Fibroblast of mammary gland (primary cell): ENCODE results near the gene RXRG.

Experiments used
- DNase-seq: peaks from one replicate; pipeline ENCODE4 v3.0.0-alpha.2; 2010; ENCODE audit warnings: low read depth
- H3K4me3 ChIP-seq: 2 replicates; pipeline ENCODE4 v1.5.1; 2011; ENCODE audit warnings: low read depth, mild to moderate bottlenecking, low read length, moderate library complexity; ENCODE audit not compliant: control insufficient read depth
- CTCF ChIP-seq: conservative IDR thresholded peaks from 2 replicates; pipeline ENCODE4 v1.5.1; 2011; ENCODE audit warnings: low read depth, low read length, inconsistent platforms; ENCODE audit not compliant: control insufficient read depth, insufficient read depth

The RXRG gene

GRCh38 chr1:165418195-165418594 is 26.7 kb downstream of the RXRG start:
- no peak overlapping the region for H3K4me3 ChIP-seq
- no peak for DNase-seq
- TF ChIP-seq CTCF: no peak

- no peak for DNase-seq
- no peak for TF ChIP-seq CTCF
- no peak overlapping the region for H3K4me3 ChIP-seq
Observed at GRCh38 chr1:165416876-165417275, 28.1 kb downstream of the RXRG start.

- no peak for DNase-seq
- H3K4me3 ChIP-seq: no peak overlapping the region
- TF ChIP-seq CTCF: no peak
Observed at GRCh38 chr1:165415068-165415467, 29.9 kb downstream of the RXRG start.

- DNase-seq: no peak
- no peak for TF ChIP-seq CTCF
Observed at GRCh38 chr1:165414620-165415019, 30.3 kb downstream of the RXRG start.

GRCh38 chr1:165411396-165411795 is 33.5 kb downstream of the RXRG start:
- no peak overlapping the region for H3K4me3 ChIP-seq
- no peak for TF ChIP-seq CTCF
- no peak for DNase-seq

More at GRCh38 chr1:165414620-165415019, 30.3 kb downstream of the RXRG start:
- H3K4me3 ChIP-seq: no peak overlapping the region

GRCh38 chr1:165409657-165410358 is 35.1 kb downstream of the RXRG start:
- no peak for DNase-seq
- H3K4me3 ChIP-seq: no peak overlapping the region
- TF ChIP-seq CTCF: no peak

GRCh38 chr1:165408518-165408917 is 36.4 kb downstream of the RXRG start:
- DNase-seq: peak; percentile 73
- H3K4me3 ChIP-seq: no peak overlapping the region
- peak; percentile 55 for TF ChIP-seq CTCF
